Subcutaneous abdominal adipose tissue (tissue), 5 donors: ENCODE measurements around the gene STXBP6.
"Not testable (repeated sequence)": the region's sequence is repeated elsewhere in the genome, so short reads cannot be mapped to it uniquely, and the experiment has no call there.

ENCODE experiments used
- H3K27ac ChIP-seq: one replicate; pipeline ENCODE4 v1.7.0; 2013; ENCODE audit warnings: low read depth, mild to moderate bottlenecking, inconsistent platforms, low read length, moderate library complexity
- H3K27me3 ChIP-seq, 5 donors: one replicate each; pipeline ENCODE4 v1.7.0; 2013; ENCODE audit warnings: low read length in 5 of 5, inconsistent platforms in 1 of 5; ENCODE audit not compliant: control insufficient read depth in 5 of 5, insufficient read depth in 4 of 5
- H3K36me3 ChIP-seq, 5 donors: one replicate each; pipeline ENCODE4 v1.7.0; 2013; ENCODE audit warnings: low read length in 5 of 5; ENCODE audit not compliant: control insufficient read depth in 5 of 5, insufficient read depth in 5 of 5
- H3K4me1 ChIP-seq, 5 donors: one replicate each; pipeline ENCODE4 v1.7.0; 2013; ENCODE audit warnings: low read length in 5 of 5, mild to moderate bottlenecking in 3 of 5, moderate library complexity in 1 of 5; ENCODE audit not compliant: control insufficient read depth in 5 of 5, insufficient read depth in 5 of 5
- H3K4me3 ChIP-seq, 5 donors: one replicate each; pipeline ENCODE4 v1.7.0; 2013; ENCODE audit warnings: low read length in 5 of 5, low read depth in 1 of 5
- H3K9ac ChIP-seq, 5 donors: one replicate each; pipeline ENCODE4 v1.7.0; 2013; ENCODE audit warnings: low read length in 5 of 5, mild to moderate bottlenecking in 4 of 5, moderate library complexity in 3 of 5
- H3K9me3 ChIP-seq, 5 donors: one replicate each; pipeline ENCODE4 v1.7.0; 2013; ENCODE audit warnings: low read length in 5 of 5; ENCODE audit not compliant: control insufficient read depth in 5 of 5
- donor health status: healthy.
- donor health status: healthy.
- donor health status: healthy.
- donor health status: healthy.
- donor health status: healthy.

Gene STXBP6

GRCh38 chr14:24814944-24815343 is 235.0 kb downstream of the STXBP6 start:
- H3K4me1 ChIP-seq: peaks cover 0 to 33% (median 0%) of the 10 kb centered on the region in 5 donors
- H3K36me3 ChIP-seq: no peaks in the 10 kb centered on the region
- H3K27me3 ChIP-seq: no peaks in the 10 kb centered on the region
- no peak overlapping the region for H3K27ac ChIP-seq
- no peak overlapping the region for H3K4me3 ChIP-seq
- no peak overlapping the region for H3K9ac ChIP-seq
- no peaks in the 10 kb centered on the region for H3K9me3 ChIP-seq

GRCh38 chr14:24814346-24814745 is 235.6 kb downstream of the STXBP6 start:
- Histone ChIP-seq H3K4me3 (no peak overlapping the region), H3K9ac (no peak overlapping the region), H3K36me3 (no peaks in the 10 kb centered on the region), H3K9me3 (no peaks in the 10 kb centered on the region), H3K27ac (no peak overlapping the region), H3K27me3 (no peaks in the 10 kb centered on the region), H3K4me1 (peaks cover 0 to 33% (median 0%) of the 10 kb centered on the region in 5 donors)

- no peak overlapping the region for H3K27ac ChIP-seq
- H3K9me3 ChIP-seq: no peaks in the 10 kb centered on the region
- no peak overlapping the region for H3K9ac ChIP-seq
- H3K4me3 ChIP-seq: no peak overlapping the region
- peaks cover 0 to 30% (median 0%) of the 10 kb centered on the region in 5 donors for H3K4me1 ChIP-seq
- H3K27me3 ChIP-seq: no peaks in the 10 kb centered on the region
- H3K36me3 ChIP-seq: no peaks in the 10 kb centered on the region
These were observed 236.1 kb downstream of the STXBP6 start for GRCh38 chr14:24813819-24814259.

- no peaks in the 10 kb centered on the region for H3K27me3 ChIP-seq
- no peaks in the 10 kb centered on the region for H3K36me3 ChIP-seq
- H3K27ac ChIP-seq: no peak overlapping the region
- H3K4me1 ChIP-seq: peaks cover 0 to 28% (median 0%) of the 10 kb centered on the region in 5 donors
- H3K9me3 ChIP-seq: no peaks in the 10 kb centered on the region
- H3K4me3 ChIP-seq: no peak overlapping the region
- no peak overlapping the region for H3K9ac ChIP-seq
These were observed 236.7 kb downstream of the STXBP6 start for GRCh38 chr14:24813089-24813815.

GRCh38 chr14:24809135-24809534 is 240.8 kb downstream of the STXBP6 start:
- Histone ChIP-seq H3K4me3 (no peak overlapping the region), H3K27ac (no peak overlapping the region), H3K9me3 (no peaks in the 10 kb centered on the region), H3K27me3 (no peaks in the 10 kb centered on the region), H3K36me3 (no peaks in the 10 kb centered on the region), H3K9ac (no peak overlapping the region), H3K4me1 (peaks cover 0 to 25% (median 0%) of the 10 kb centered on the region in 5 donors)

GRCh38 chr14:24808412-24808811 is 241.5 kb downstream of the STXBP6 start:
- Histone ChIP-seq H3K27ac (no peak overlapping the region), H3K9ac (no peak overlapping the region), H3K36me3 (no peaks in the 10 kb centered on the region), H3K27me3 (no peaks in the 10 kb centered on the region), H3K4me3 (no peak overlapping the region), H3K9me3 (no peaks in the 10 kb centered on the region), H3K4me1 (peaks cover 0 to 25% (median 3%) of the 10 kb centered on the region in 5 donors)

GRCh38 chr14:24806061-24806678 is 243.8 kb downstream of the STXBP6 start:
- Histone ChIP-seq H3K27me3 (no peaks in the 10 kb centered on the region), H3K9ac (no peak overlapping the region), H3K36me3 (no peaks in the 10 kb centered on the region), H3K9me3 (no peaks in the 10 kb centered on the region), H3K27ac (no peak overlapping the region), H3K4me1 (peaks cover 0 to 25% (median 3%) of the 10 kb centered on the region in 5 donors), H3K4me3 (no peak overlapping the region)

- H3K4me3 ChIP-seq: no peak overlapping the region
- no peaks in the 10 kb centered on the region for H3K9me3 ChIP-seq
- no peak overlapping the region for H3K27ac ChIP-seq
- peaks cover 0 to 22% (median 3%) of the 10 kb centered on the region in 5 donors for H3K4me1 ChIP-seq
- H3K27me3 ChIP-seq: no peaks in the 10 kb centered on the region
- no peaks in the 10 kb centered on the region for H3K36me3 ChIP-seq
- H3K9ac ChIP-seq: no peak overlapping the region
These were observed 245.3 kb downstream of the STXBP6 start for GRCh38 chr14:24804552-24805212.

- no peak overlapping the region for H3K9ac ChIP-seq
- no peaks in the 10 kb centered on the region for H3K27me3 ChIP-seq
- no peaks in the 10 kb centered on the region for H3K36me3 ChIP-seq
- H3K4me1 ChIP-seq: peaks cover 0 to 22% (median 3%) of the 10 kb centered on the region in 5 donors
- H3K9me3 ChIP-seq: no peaks in the 10 kb centered on the region
- H3K4me3 ChIP-seq: no peak overlapping the region
- H3K27ac ChIP-seq: no peak overlapping the region
These were observed 245.9 kb downstream of the STXBP6 start for GRCh38 chr14:24803933-24804494.

- not testable (repeated sequence) for H3K4me3 ChIP-seq, H3K36me3 ChIP-seq, H3K9me3 ChIP-seq, H3K27me3 ChIP-seq, H3K9ac ChIP-seq, H3K27ac ChIP-seq
- H3K4me1 ChIP-seq: peaks cover 0 to 22% (median 3%) of the 10 kb centered on the region in 5 donors
These were observed 246.5 kb downstream of the STXBP6 start for GRCh38 chr14:24803426-24803825.
